Upper lobe of left lung (tissue), 6 donors: ENCODE measurements around the gene SLC17A3. TPM values are rescaled to one million over a fixed set of nuclear protein-coding genes. Genes with fewer than 3 reads are reported as not detected.

ENCODE experiments used
- ATAC-seq, 2 donors: fragments of 200-7000 bp; cut with Tn5 transposase; one replicate each; pipeline ENCODE4 v1.9.1; 2022; ENCODE audit warnings: mild to moderate bottlenecking in 2 of 2, moderate library complexity in 2 of 2; ENCODE audit not compliant: low FRiP score in 2 of 2
- DNase-seq, 2 donors: peaks; one replicate each; pipeline ENCODE4 v3.0.0-alpha.2; 2019 to 2020
- H3K27ac ChIP-seq, 4 donors: fragments of 200-600 bp; sonication (generic); one replicate each; pipeline ENCODE4 v1.5.1; 2016 to 2019
- H3K27me3 ChIP-seq, 4 donors: fragments of 200-600 bp; sonication (generic); one replicate each; pipeline ENCODE4 v1.5.1; 2017 to 2019
- H3K36me3 ChIP-seq, 4 donors: fragments of 200-600 bp; sonication (generic); one replicate each; pipeline ENCODE4 v1.5.1; 2016 to 2019
- H3K4me1 ChIP-seq, 4 donors: fragments of 200-600 bp; sonication (generic); one replicate each; pipeline ENCODE4 v1.5.1; 2018 to 2019
- H3K4me3 ChIP-seq, 4 donors: fragments of 200-600 bp; sonication (generic); one replicate each; pipeline ENCODE4 v1.5.1; 2017 to 2019; ENCODE audit warnings: mild to moderate bottlenecking in 2 of 4, moderate library complexity in 1 of 4
- H3K9me3 ChIP-seq, 4 donors: fragments of 200-600 bp; sonication (generic); one replicate each; pipeline ENCODE4 v1.5.1; 2018 to 2019
- CTCF ChIP-seq, 6 experiments: fragments of 450-650 bp in 4 of 6; fragments of 200-600 bp in 2 of 6; sonication (generic) in 2 of 6; IDR thresholded peaks; one replicate each; pipeline ENCODE4 v1.5.1; 2016 to 2019; ENCODE audit warnings: antibody characterized with exemption in 6 of 6
- EP300 ChIP-seq, 4 donors: sonication (generic); formaldehyde crosslinking; IDR thresholded peaks; one replicate each; pipeline ENCODE4 v1.5.1; 2017; ENCODE audit warnings: antibody characterized with exemption in 4 of 4, control low read depth in 2 of 4
- POLR2A ChIP-seq, 4 donors: fragments of 450-650 bp; IDR thresholded peaks; one replicate each; pipeline ENCODE4 v1.5.1; 2016 to 2017; ENCODE audit warnings: antibody characterized with exemption in 4 of 4, mild to moderate bottlenecking in 2 of 4
- POLR2AphosphoS5 ChIP-seq, 2 donors: sonication (generic); formaldehyde crosslinking; IDR thresholded peaks; one replicate each; pipeline ENCODE4 v1.5.1; 2017; ENCODE audit warnings: antibody characterized with exemption in 2 of 2
- WGBS, 2 donors: methylation state at CpG; one replicate each; pipeline ENCODE4 v1.1.5; 2017 to 2018; 5-methylcytosine and 5-hydroxymethylcytosine counted together
- total RNA-seq, 6 donors: library from RNA; depleted of rRNA in 4 of 6; stranded (reverse); fragments of >200 nt in 4 of 6; gene quantifications; one replicate each; pipeline versions ENCODE4 v1.1.0 to v1.2.1, GENCODE V29; 2016 to 2021
- donor health status: DM: no; HTN: no; CAD: no; lungs with moderate emphysema.
- donor health status: DM: no; HTN: yes; CAD: no; lungs with severe emphysema.

SLC17A3 gene
- total RNA-seq, 6 donors from 2014 or later = 0.40 TPM; not detected in 5

- H3K27ac ChIP-seq = peak overlapping the region in 1 of 4 donors; percentile 75
- no peak overlapping the region for H3K4me3 ChIP-seq
- TF ChIP-seq EP300 (IDR thresholded peaks at IDR 0.05) (no peak), POLR2A (IDR thresholded peaks at IDR 0.05) (no peak), POLR2AphosphoS5 (IDR thresholded peaks at IDR 0.05) (no peak), CTCF (IDR thresholded peaks at IDR 0.05) (no peak)
- WGBS, 2 donors = 37 to 52% methylated on average over 1 of the region's 1 CpG
- no peaks in the 10 kb centered on the region for H3K27me3 ChIP-seq
- no peaks in the 10 kb centered on the region for H3K4me1 ChIP-seq
- no peak for ATAC-seq
- no peaks in the 10 kb centered on the region for H3K36me3 ChIP-seq
- no peak for DNase-seq
- H3K9me3 ChIP-seq = no peaks in the 10 kb centered on the region
Measured at GRCh38 chr6:25834950-25835349, 39.1 kb downstream of the SLC17A3 start.

- Histone ChIP-seq H3K9me3 (no peaks in the 10 kb centered on the region), H3K36me3 (no peaks in the 10 kb centered on the region), H3K4me1 (no peaks in the 10 kb centered on the region), H3K27me3 (no peaks in the 10 kb centered on the region), H3K4me3 (no peak overlapping the region), H3K27ac (no peak overlapping the region)
- TF ChIP-seq POLR2AphosphoS5 (IDR thresholded peaks at IDR 0.05) = no peak
- no peak for TF ChIP-seq EP300 (IDR thresholded peaks at IDR 0.05)
- TF ChIP-seq POLR2A (IDR thresholded peaks at IDR 0.05) = no peak
- no peak for TF ChIP-seq CTCF (IDR thresholded peaks at IDR 0.05)
- DNase-seq = no peak
- ATAC-seq = no peak
Measured at GRCh38 chr6:25833136-25833535, 40.9 kb downstream of the SLC17A3 start.

GRCh38 chr6:25832670-25833069 lies 41.4 kb downstream of the SLC17A3 start:
- H3K27ac ChIP-seq = no peak overlapping the region
- H3K4me3 ChIP-seq = no peak overlapping the region
- H3K36me3 ChIP-seq = no peaks in the 10 kb centered on the region
- DNase-seq (no peak), ATAC-seq (no peak)
- H3K9me3 ChIP-seq = no peaks in the 10 kb centered on the region
- WGBS, 2 donors = 80 to 98% methylated on average over 3 of the region's 3 CpGs
- TF ChIP-seq CTCF (IDR thresholded peaks at IDR 0.05) = no peak
- TF ChIP-seq POLR2AphosphoS5 (IDR thresholded peaks at IDR 0.05) = no peak
- no peak for TF ChIP-seq EP300 (IDR thresholded peaks at IDR 0.05)
- no peak for TF ChIP-seq POLR2A (IDR thresholded peaks at IDR 0.05)
- no peaks in the 10 kb centered on the region for H3K27me3 ChIP-seq
- no peaks in the 10 kb centered on the region for H3K4me1 ChIP-seq

DNA sequence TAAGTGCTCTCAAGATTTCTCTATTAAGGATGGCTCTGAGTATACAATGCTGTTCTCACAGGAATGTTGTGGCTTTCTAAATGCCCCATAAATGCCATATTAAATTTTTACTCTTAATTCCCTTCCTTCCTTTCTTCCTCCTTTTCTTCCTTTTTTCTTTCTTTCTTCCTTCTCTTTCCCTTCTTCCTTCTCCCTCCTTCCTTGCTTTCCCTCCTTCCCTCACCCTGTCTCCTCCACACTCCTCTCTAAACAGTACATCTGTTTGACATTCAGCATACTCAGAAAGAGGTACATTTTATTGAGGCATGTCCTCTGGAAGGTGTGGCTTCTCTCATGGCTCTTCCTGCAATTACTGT lies 41.8 kb downstream of the SLC17A3 start:
- no peaks in the 10 kb centered on the region for H3K4me1 ChIP-seq
- no peak overlapping the region for H3K27ac ChIP-seq
- H3K36me3 ChIP-seq = no peaks in the 10 kb centered on the region
- TF ChIP-seq CTCF (IDR thresholded peaks at IDR 0.05) (no peak), POLR2A (IDR thresholded peaks at IDR 0.05) (no peak), POLR2AphosphoS5 (IDR thresholded peaks at IDR 0.05) (no peak), EP300 (IDR thresholded peaks at IDR 0.05) (no peak)
- DNase-seq (no peak), ATAC-seq (no peak)
- no peak overlapping the region for H3K4me3 ChIP-seq
- H3K9me3 ChIP-seq = no peaks in the 10 kb centered on the region
- no peaks in the 10 kb centered on the region for H3K27me3 ChIP-seq

DNA sequence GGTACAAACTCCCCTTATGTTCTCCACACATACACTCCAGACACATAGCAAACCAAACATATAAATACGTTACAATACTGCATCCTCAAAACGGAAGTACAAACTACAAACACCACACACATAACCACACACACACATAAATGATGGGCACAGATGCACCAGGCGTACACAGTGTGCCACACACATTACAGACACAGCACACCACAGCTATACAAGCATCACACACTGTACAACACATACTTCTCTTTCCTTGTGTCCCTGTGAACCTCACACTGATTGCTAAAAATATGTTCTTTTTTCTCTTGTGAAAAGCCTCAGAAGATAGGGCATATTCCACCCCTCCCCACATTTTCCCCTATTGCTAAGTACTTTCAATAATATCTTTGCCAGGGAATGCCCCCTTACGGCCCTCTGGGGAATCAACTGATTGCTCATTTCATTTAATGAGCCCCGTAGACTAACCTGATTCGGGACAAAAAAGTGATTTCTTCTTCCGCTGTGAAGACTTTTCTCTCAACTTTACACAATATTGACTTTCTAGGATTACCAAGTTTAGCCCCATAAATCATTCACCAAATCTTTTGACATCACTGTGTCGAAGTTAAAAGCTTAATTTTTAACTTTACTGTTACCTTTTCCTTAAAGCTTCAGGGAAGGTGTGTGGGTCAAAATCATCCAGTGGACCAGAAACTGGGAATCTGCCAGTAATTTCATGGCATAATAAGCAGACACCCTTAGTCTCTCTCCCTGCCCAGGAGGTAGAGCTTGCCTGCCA lies 42.3 kb downstream of the SLC17A3 start, which contains the start of gene SLC17A1:
TSS of gene SLC17A1 (minus strand) at position 521 of the 775 bp plus-strand sequence. CDS start 1,495 bp downstream, outside the sequence.
- no peak for ATAC-seq
- H3K4me1 ChIP-seq = no peaks in the 10 kb centered on the region
- H3K27me3 ChIP-seq = no peaks in the 10 kb centered on the region
- no peaks in the 10 kb centered on the region for H3K36me3 ChIP-seq
- no peaks in the 10 kb centered on the region for H3K9me3 ChIP-seq
- no peak for DNase-seq
- WGBS, 2 donors = 65 to 75% methylated on average over 8 of the region's 8 CpGs
- no peak for TF ChIP-seq POLR2AphosphoS5 (IDR thresholded peaks at IDR 0.05)
- TF ChIP-seq EP300 (IDR thresholded peaks at IDR 0.05) = no peak
- no peak for TF ChIP-seq POLR2A (IDR thresholded peaks at IDR 0.05)
- no peak for TF ChIP-seq CTCF (IDR thresholded peaks at IDR 0.05)
- H3K27ac ChIP-seq = no peak within 1 kb of the TSS
- no peak within 1 kb of the TSS for H3K4me3 ChIP-seq
